ENCODE data around the gene ZBTB4.

The ZBTB4 gene

GRCh38 chr17:7441266-7441665, 38.2 kb downstream of the ZBTB4 start:
- DNase-seq (ENCODE audit: low read depth in 2 of 3, low spot score in 1 of 3): no peak

- DNase-seq (ENCODE audit: low read depth in 2 of 3, low spot score in 1 of 3): no peak
These were observed 38.6 kb downstream of the ZBTB4 start for GRCh38 chr17:7440834-7441195.

DNA sequence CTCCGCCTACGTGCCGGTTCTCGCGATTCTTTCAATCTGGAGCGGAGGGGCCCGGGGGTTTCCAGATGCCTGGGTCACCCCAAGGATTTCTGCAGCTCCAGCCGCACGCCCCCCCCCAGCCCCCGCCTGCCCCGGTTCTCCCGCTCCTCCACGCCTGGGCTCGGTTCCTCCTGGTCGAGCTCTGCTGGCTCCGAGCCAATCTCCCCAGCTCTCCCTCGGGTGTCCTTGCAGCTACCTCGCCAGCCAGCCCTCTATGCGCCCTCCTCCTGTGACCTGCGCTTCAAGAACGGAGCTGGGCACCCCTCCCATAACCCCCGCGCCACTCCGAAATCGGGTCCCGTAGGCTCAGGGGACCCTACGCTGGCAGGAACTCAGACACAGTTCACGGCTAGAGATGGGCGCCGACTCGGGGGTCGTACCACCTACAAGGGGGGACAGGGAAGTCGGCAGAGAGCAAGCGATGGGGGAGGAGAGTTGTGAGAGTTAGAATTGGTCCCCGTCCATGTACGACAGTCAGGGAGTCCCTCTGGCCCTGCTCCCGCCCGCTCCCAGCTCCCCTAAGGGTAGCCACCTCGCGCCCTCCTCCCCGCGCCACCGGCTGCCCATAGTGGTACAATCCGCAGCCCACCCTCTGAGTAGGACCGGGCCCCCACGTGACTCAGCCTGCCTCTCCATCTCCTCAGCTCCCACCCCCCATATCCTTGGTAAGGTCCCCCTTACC, 39.2 kb downstream of the ZBTB4 start:
- no peak for DNase-seq (ENCODE audit: low read depth in 2 of 3, low spot score in 1 of 3)

- DNase-seq (ENCODE audit: low read depth in 2 of 3, low spot score in 1 of 3): no peak
These were observed 39.8 kb downstream of the ZBTB4 start, which contains the start of gene FGF11 for GRCh38 chr17:7439462-7440112. FGF11 (plus strand) TSS chr17:7439512; CDS start chr17:7439621, 109 bp downstream.

GRCh38 chr17:7438656-7439460, 40.6 kb downstream of the ZBTB4 start:
- DNase-seq (ENCODE audit: low read depth in 2 of 3, low spot score in 1 of 3): no peak

- DNase-seq (ENCODE audit: low read depth in 2 of 3, low spot score in 1 of 3): peak in 2 of 3 donors; percentile 37 to 57
These were observed 41.3 kb downstream of the ZBTB4 start for GRCh38 chr17:7437950-7438614.

DNA sequence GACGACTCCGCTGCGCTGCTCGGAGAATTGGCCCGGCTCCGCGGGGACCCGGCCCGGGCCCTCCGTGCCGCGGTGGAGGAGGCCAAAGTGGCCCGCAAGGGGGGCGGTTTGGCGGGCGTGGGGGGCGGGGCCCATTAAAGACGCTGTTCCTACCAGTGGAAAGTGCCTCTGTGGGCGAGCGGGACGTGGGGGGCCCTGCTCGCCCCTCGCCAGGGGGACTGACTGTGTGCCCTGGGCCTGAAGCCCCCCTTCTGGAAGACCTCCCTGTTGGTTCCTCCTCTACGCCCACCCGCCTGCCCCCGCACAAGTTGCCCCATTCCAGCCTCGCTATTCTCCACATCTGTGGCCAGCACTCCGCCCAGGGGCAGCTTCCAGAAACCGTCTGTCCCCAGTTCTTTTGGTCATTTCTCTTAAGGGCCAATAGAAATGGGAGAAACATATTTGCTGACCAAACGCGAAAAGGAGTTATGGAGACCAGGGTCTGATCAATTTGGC, 42.0 kb downstream of the ZBTB4 start:
- no peak for DNase-seq (ENCODE audit: low read depth in 2 of 3, low spot score in 1 of 3)

DNA sequence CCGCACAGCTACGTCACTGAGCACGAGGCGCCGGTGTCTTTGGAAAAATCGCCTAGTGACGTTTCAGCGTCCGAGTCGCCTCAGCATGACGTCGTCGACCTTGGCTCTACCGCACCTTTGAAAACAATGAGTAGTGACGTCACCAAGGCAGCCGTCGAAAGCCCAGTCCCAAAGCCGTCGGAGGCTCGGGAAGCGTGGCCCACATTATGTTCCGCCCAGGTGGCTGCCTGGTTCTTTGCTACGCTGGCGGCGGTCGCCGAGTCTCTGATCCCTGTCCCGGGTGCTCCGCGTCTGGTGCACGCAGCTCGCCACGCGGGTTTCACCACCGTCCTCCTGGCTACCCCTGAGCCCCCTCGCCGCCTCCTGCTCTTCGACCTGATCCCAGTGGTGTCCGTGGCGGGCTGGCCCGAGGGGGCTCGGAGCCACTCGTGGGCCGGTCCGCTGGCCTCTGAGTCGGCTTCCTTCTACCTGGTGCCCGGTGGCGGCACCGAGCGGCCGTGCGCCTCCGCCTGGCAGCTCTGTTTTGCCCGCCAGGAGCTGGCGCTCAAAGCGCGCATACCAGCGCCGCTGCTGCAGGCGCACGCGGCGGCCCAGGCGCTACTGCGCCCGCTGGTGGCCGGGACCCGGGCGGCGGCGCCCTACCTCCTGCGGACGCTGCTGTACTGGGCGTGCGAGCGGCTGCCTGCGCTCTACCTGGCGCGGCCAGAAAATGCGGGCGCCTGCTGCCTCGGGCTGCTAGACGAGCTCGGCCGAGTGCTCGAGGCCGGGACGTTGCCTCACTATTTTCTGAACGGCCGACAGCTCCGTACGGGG, 42.7 kb downstream of the ZBTB4 start:
- DNase-seq (ENCODE audit: low read depth in 2 of 3, low spot score in 1 of 3): peak in 2 of 3 donors; percentile 74 to 76

- peak in 2 of 3 donors; percentile 29 to 37 for DNase-seq (ENCODE audit: low read depth in 2 of 3, low spot score in 1 of 3)
These were observed 43.5 kb downstream of the ZBTB4 start for GRCh38 chr17:7435676-7436555.

DNA sequence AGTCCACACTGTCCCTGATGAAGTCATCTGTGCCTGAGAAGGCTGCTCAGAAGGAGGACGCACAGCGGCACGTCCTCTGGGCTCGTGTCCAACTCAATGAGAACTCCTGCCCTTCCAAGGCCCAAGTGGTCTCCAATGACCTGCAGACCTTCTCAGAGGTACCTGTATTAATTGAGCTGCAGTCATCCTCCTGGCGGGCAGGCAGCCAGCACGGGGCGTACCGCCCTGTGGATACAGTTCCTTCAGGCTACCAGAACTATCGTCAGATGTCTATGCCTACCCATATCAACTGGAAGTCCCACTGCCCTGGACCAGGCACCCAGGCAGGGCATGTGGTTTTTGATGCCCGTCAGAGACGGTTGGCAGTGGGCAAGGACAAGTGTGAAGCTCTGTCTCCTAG, 47.1 kb downstream of the ZBTB4 start:
- no peak for DNase-seq (ENCODE audit: low read depth in 2 of 3, low spot score in 1 of 3)

DNA sequence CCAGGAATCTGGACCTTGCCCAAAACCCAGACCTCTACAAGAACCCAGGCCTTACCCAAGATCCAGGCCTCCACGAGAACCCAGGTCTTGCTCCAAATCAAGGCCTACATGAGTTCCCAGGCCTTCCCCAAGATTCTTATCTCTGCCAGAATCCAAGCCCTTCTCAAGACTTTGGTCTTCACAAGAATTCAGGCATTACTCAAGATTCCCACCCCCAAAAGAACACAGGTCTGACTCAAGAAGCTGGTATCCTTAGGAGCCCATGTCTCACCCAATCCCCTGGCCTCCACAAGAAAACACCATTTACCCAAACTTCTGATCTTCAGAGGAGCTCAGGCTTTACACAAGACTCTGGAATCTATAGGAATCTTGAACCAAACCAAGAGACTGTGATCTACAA, 48.2 kb downstream of the ZBTB4 start:
- DNase-seq (ENCODE audit: low read depth in 2 of 3, low spot score in 1 of 3): no peak

- no peak for DNase-seq (ENCODE audit: low read depth in 2 of 3, low spot score in 1 of 3)
These were observed 49.7 kb downstream of the ZBTB4 start for GRCh38 chr17:7429722-7430121.

GRCh38 chr17:7428557-7428956, 50.9 kb downstream of the ZBTB4 start, which contains the start of gene SPEM3:
SPEM3 (plus strand) TSS chr17:7428857; CDS start chr17:7428903, 46 bp downstream.
- no peak for DNase-seq (ENCODE audit: low read depth in 2 of 3, low spot score in 1 of 3)

DNA sequence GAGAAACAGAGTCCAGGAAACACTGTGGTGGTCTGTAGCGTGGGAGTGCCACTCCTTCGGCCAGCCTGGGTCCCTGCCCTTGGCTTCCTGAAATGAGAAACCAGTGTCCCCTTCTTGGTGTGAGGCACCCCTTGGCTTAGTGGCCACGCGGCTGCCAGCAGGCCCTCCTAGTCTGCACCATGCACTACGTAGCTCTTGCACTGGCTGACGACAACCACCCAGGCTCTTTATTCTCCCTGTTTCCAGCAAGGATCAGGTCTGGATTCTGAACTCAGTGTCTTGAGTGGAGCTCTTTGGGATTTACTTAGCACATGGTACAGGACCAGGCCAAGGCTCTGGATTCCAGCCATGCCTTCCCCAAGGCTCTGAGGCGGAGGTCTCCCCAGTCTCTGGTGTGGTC, 51.9 kb downstream of the ZBTB4 start:
- DNase-seq (ENCODE audit: low read depth in 2 of 3, low spot score in 1 of 3): no peak

DNA sequence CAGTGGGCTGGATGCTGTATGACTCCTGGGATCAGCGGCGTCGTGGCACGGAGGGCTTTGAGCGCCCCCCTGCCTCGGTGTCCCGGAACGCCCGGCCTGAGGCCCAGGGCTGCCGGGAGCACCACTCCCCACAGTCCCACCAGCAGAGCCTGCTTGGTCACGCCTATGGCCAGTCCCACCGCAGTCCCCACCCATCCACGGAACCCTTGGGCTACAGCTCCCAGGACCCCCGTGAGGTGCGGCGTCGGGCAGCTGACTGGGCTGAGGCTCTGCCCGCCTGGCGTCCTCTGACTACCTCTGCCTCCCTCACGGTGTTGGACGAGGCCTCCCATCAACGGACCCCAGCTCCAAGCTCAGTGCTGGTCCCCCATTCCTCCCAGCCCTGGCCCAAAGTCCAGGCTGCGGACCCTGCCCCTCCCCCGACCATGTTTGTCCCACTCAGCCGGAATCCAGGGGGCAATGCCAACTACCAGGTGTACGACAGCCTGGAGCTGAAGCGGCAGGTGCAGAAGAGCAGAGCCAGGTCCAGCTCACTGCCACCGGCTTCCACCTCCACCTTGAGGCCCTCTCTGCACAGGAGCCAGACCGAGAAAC, 52.4 kb downstream of the ZBTB4 start:
- no peak for DNase-seq (ENCODE audit: low read depth in 2 of 3, low spot score in 1 of 3)

- DNase-seq (ENCODE audit: low read depth in 2 of 3, low spot score in 1 of 3): no peak
These were observed 53.1 kb downstream of the ZBTB4 start for GRCh38 chr17:7426203-7426863.

- DNase-seq (ENCODE audit: low read depth in 2 of 3, low spot score in 1 of 3): no peak
These were observed 53.7 kb downstream of the ZBTB4 start for GRCh38 chr17:7425756-7426155.

DNA sequence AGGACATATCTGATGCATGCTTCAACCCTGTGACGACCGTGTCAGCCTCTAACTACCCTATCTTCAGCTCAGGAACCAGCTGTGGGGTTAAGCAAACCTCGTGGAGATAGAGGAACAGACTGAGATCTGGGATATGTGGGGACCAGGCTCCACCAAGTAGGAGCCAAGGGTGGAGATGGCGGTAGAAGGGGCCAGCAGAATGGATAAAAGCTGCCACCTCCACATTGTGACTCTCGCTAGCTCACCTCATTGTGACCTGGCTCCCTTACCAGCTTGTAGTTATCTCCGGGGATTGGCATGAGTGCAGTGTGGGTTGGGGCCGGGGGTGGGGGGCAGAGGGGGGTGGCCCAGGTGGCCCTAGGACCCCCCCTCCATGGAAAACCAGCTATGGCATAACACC, 54.1 kb downstream of the ZBTB4 start, which contains the start of gene SPEM2:
TSS of gene SPEM2 (plus strand) at position 301 of the 400 bp plus-strand sequence. CDS start at position 374, 73 bp downstream.
- DNase-seq (ENCODE audit: low read depth in 2 of 3, low spot score in 1 of 3): no peak

All from stimulated activated CD4-positive, alpha-beta T cell treated with anti-CD3 and anti-CD28 coated beads, Interleukin-12 subunit alpha, Interleukin-12 subunit beta, amount 100 ng/mL, for 48 hours (primary cell).